Tibial nerve (tissue), 4 donors: Measurements from ENCODE around the gene MED13L. TPM values are rescaled to one million over a fixed set of nuclear protein-coding genes. Genes with fewer than 3 reads are reported as not detected.
A peak's percentile ranks its signal among the peaks of the same experiment; 100 is the strongest.

ENCODE experiments used
- DNase-seq, 2 donors: peaks; one replicate each; pipeline ENCODE4 v3.0.0-alpha.2; 2019; ENCODE audit warnings: low spot score in 2 of 2
- H3K27ac ChIP-seq, 4 donors: fragments of 200-600 bp; sonication (generic) in 3 of 4; one replicate each; pipeline ENCODE4 v1.5.1; 2017 to 2019; ENCODE audit warnings: mild to moderate bottlenecking in 1 of 4
- H3K27me3 ChIP-seq, 2 donors: fragments of 200-600 bp; sonication (generic) in 1 of 2; one replicate each; pipeline versions ENCODE4 v1.5.1 to v1.6.0; 2017 to 2019
- H3K36me3 ChIP-seq, 3 donors: fragments of 200-600 bp; sonication (generic); one replicate each; pipeline ENCODE4 v1.5.1; 2018 to 2019
- H3K4me1 ChIP-seq, 4 donors: fragments of 200-600 bp; sonication (generic) in 3 of 4; one replicate each; pipeline ENCODE4 v1.5.1; 2017 to 2019
- H3K4me3 ChIP-seq, 4 donors: fragments of 200-600 bp; sonication (generic) in 3 of 4; one replicate each; pipeline ENCODE4 v1.5.1; 2017 to 2019; ENCODE audit warnings: mild to moderate bottlenecking in 1 of 4, moderate library complexity in 1 of 4
- H3K9me3 ChIP-seq, 4 donors: fragments of 200-600 bp; sonication (generic) in 3 of 4; one replicate each; pipeline ENCODE4 v1.5.1; 2017 to 2019
- CTCF ChIP-seq, 5 experiments: fragments of 200-600 bp in 3 of 5; fragments of 450-650 bp in 2 of 5; sonication (generic) in 3 of 5; IDR thresholded peaks; one replicate each; pipeline ENCODE4 v1.5.1; 2016 to 2019; ENCODE audit warnings: antibody characterized with exemption in 5 of 5, mild to moderate bottlenecking in 3 of 5, moderate library complexity in 2 of 5
- EP300 ChIP-seq, 2 donors: sonication (generic); formaldehyde crosslinking; IDR thresholded peaks; one replicate each; pipeline ENCODE4 v1.6.1; 2017; ENCODE audit warnings: antibody characterized with exemption in 2 of 2, mild to moderate bottlenecking in 1 of 2
- POLR2A ChIP-seq, 2 donors: fragments of 450-650 bp; IDR thresholded peaks; one replicate each; pipeline ENCODE4 v1.6.1; 2017; ENCODE audit warnings: antibody characterized with exemption in 2 of 2, mild to moderate bottlenecking in 2 of 2, moderate library complexity in 2 of 2
- WGBS, 2 donors: methylation state at CpG; one replicate each; pipeline ENCODE4 v1.1.5; 2018; 5-methylcytosine and 5-hydroxymethylcytosine counted together
- total RNA-seq, 4 donors: library from RNA; depleted of rRNA; stranded (reverse); fragments of >200 nt; gene quantifications; one replicate each; pipeline ENCODE4 v1.1.0, GENCODE V29; 2016

The MED13L gene
- total RNA-seq, 4 donors from 2014 or later = 138 to 234 (median 218) TPM

- Histone ChIP-seq H3K36me3 (no peaks in the 10 kb centered on the region), H3K4me3 (no peak overlapping the region), H3K27me3 (no peaks in the 10 kb centered on the region), H3K9me3 (peaks cover 0 to 1% (median 0%) of the 10 kb centered on the region in 4 donors), H3K4me1 (peaks cover 0 to 49% (median 13%) of the 10 kb centered on the region in 4 donors), H3K27ac (peak overlapping the region in 2 of 4 donors; percentile 8 to 79)
- TF ChIP-seq CTCF (IDR thresholded peaks at IDR 0.05) (no peak), POLR2A (IDR thresholded peaks at IDR 0.05) (no peak), EP300 (IDR thresholded peaks at IDR 0.05) (peak in 1 of 2 donors; percentile 42)
- peak in 1 of 2 donors; percentile 32 for DNase-seq
- WGBS, 2 donors = 69 to 72% methylated on average over 2 of the region's 2 CpGs
These were observed 26.4 kb upstream of the MED13L start for GRCh38 chr12:116303929-116304328.

GRCh38 chr12:116303066-116303465, 25.6 kb upstream of the MED13L start:
- no peaks in the 10 kb centered on the region for H3K9me3 ChIP-seq
- no peak for DNase-seq
- no peaks in the 10 kb centered on the region for H3K36me3 ChIP-seq
- WGBS, 2 donors = 58 to 64% methylated on average over 4 of the region's 4 CpGs
- peak overlapping the region in 2 of 4 donors; percentile 34 to 79 for H3K27ac ChIP-seq
- TF ChIP-seq CTCF (IDR thresholded peaks at IDR 0.05) = no peak
- no peak for TF ChIP-seq EP300 (IDR thresholded peaks at IDR 0.05)
- TF ChIP-seq POLR2A (IDR thresholded peaks at IDR 0.05) = no peak
- H3K4me1 ChIP-seq = peaks cover 0 to 53% (median 13%) of the 10 kb centered on the region in 4 donors
- no peaks in the 10 kb centered on the region for H3K27me3 ChIP-seq
- no peak overlapping the region for H3K4me3 ChIP-seq

DNA sequence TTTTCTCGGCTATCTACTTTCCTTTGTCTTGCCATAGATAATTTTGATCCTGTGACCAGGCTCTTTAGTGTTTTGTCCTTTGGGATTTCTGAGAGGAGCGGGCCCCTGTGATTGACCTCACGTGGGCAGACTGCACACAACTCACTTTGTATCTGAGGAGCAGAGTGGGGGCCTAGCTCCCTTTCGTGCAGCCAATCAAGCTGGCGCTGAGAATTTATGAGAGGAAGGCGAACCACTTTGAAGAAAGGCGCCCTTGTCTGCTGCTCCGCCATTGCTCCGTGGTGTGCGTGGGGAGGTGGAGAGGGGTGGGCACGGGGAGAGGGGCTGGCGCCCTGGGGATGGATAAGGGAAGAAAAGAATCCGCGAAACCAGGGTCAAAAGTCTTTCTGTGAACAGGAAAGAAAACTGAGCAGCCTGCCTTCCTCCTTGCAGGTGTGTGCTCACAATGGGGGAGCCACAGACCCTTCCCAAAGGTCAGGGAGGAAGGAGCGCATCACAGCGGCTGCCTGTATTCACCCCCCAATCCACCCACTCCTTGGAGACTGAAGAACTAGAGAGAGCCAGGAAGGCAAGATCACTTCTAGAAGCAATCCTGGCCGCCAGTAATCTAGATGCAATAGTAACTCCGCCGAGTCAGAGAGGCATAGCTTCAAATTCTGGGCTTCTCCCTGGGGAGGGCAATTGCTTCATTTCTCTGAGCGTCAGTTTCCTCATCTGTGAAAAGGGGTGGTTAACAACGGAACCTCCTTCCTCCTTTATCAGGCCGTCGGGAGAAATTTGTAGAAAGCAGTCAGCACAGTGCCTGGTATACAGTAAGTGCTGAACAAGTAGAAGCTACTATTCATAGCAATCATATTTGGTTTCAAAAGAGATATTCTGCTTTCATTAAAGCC, 24.9 kb upstream of the MED13L start:
- DNase-seq = peak in 1 of 2 donors; percentile 42
- H3K9me3 ChIP-seq = no peaks in the 10 kb centered on the region
- no peaks in the 10 kb centered on the region for H3K36me3 ChIP-seq
- TF ChIP-seq POLR2A (IDR thresholded peaks at IDR 0.05) = no peak
- TF ChIP-seq EP300 (IDR thresholded peaks at IDR 0.05) = peak in 1 of 2 donors; percentile 13
- H3K27ac ChIP-seq = peak overlapping the region; percentile 22 to 79 (median 36)
- H3K4me3 ChIP-seq = peak overlapping the region in 1 of 4 donors; percentile 30
- peaks cover 0 to 53% (median 13%) of the 10 kb centered on the region in 4 donors for H3K4me1 ChIP-seq
- WGBS, 2 donors = 47 to 51% methylated on average over 23 of the region's 23 CpGs
- H3K27me3 ChIP-seq = no peaks in the 10 kb centered on the region

DNA sequence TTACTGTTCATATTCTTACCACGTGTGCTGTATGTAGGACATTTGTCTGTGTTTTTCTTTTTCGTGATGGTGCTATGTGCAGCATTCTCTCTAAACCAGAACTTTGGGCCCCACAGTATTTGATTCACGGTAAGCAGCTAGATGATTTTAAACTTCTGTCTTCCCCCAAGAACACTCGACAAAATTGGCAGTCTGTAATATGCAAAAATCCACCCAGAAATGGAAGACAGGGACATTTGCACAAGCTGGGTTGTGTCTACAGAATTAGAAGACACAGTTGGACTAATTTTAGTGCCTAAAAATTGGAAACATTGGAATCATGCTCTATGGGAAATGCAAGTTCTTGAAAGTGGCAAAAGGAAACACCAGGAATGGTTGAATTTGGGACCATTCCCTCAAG, 24.1 kb upstream of the MED13L start:
- Histone ChIP-seq H3K9me3 (no peaks in the 10 kb centered on the region), H3K27ac (peak overlapping the region in 2 of 4 donors; percentile 34 to 79), H3K36me3 (no peaks in the 10 kb centered on the region), H3K27me3 (no peaks in the 10 kb centered on the region), H3K4me1 (peaks cover 0 to 53% (median 13%) of the 10 kb centered on the region in 4 donors), H3K4me3 (no peak overlapping the region)
- no peak for DNase-seq
- TF ChIP-seq POLR2A (IDR thresholded peaks at IDR 0.05) (no peak), EP300 (IDR thresholded peaks at IDR 0.05) (no peak), CTCF (IDR thresholded peaks at IDR 0.05) (no peak)
- 70 to 75% methylated on average over 4 of the region's 4 CpGs for WGBS, 2 donors

DNA sequence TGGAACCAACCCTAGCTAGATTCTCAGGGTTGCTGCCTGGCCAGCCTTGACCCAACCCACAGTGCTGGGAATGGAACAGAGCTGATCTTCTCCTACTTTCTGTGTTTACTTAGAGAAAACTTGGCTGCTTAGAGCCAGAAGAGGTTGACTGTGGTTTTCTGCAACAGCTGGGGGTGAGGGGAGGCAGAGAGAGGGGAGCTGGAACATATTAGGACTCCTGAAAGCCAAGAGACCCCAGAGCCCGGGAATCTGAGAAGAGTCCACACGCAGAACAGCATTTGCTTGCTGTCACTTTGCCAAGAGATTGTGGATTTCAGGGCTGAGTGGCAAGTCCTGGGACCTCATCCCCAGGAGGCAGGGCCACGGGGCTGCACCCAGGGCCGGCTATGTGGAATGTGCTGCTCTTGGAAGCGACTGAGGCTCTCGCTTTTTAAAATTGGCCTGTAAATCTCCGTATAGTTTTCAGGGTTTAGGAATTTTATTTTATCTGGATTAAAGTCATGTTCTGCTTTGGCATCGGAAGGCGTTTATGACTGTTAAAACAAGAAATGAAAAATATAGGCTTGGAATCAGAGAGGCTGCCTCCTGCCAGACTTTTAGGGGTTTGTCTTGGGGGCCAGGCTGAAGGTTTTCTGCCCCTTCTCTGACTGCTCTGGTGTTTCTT, 22.3 kb upstream of the MED13L start:
- Histone ChIP-seq H3K36me3 (no peaks in the 10 kb centered on the region), H3K4me3 (no peak overlapping the region), H3K9me3 (no peaks in the 10 kb centered on the region), H3K27me3 (no peaks in the 10 kb centered on the region), H3K4me1 (peaks cover 0 to 66% (median 13%) of the 10 kb centered on the region in 4 donors), H3K27ac (peak overlapping the region in 3 of 4 donors; percentile 42 to 83 (median 68))
- no peak for TF ChIP-seq POLR2A (IDR thresholded peaks at IDR 0.05)
- no peak for TF ChIP-seq EP300 (IDR thresholded peaks at IDR 0.05)
- TF ChIP-seq CTCF (IDR thresholded peaks at IDR 0.05) = no peak
- WGBS, 2 donors = 26 to 36% methylated on average over 9 of the region's 9 CpGs
- no peak for DNase-seq
